A172 (cell line): ENCODE results near the gene PIK3CG. TPM values are rescaled to one million over a fixed set of nuclear protein-coding genes. Genes with fewer than 3 reads are reported as not detected.

Experiments used
- DNase-seq: peaks from one replicate; pipeline ENCODE4 v3.0.0-alpha.2; 2015; ENCODE audit warnings: low spot score
- total RNA-seq: library from RNA; depleted of rRNA; stranded (reverse); fragments of >200 nt; shearing (Covaris generic); gene quantifications from 2 replicates; pipeline ENCODE4 v1.2.3, GENCODE V29; 2014

Gene PIK3CG
- total RNA-seq, 1 experiment from 2014 or later = 4.7 TPM

DNA sequence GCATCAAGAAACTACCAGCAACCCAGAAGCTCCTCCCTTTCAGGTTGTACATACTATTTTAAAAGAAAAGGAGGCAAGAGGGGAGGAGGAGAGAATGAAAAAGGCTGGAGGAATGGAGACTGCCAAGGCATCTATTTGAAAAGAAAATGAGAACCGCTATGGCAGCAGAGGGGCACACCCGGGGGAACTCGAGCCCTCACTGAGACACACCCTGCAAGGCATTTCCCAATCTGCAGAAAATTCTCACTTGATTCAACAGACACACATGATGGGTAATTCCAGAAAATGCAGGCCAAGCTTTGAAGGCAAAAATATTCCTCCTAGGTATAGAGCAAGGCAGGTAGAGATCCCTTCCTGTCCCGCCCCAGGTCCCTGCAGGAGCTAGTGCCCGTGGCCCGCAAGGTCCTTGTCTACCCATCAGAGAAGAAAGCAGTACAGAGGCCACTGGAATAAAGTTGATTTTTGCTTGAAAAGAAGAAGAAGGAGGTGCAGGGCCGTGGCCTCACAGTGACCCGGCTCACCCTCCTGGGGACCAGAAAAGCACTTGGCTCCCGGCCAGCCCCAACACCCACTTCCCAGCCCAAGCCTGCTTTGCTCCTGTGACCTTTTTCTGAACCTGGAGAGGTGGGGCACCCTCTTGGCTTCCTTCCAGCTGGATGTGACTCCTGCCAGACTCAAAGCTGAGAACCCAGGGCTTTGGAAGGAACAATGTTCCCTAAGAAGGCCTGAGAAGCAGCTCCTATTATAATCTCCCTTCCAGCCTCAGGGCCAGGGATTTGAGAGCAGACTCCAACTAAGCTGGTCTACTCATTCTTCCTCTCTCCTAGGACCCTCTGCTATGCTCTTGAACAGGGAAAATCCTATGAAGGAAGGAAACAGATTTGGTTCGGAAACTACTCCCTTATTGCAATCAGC, 6.2 kb upstream of the PIK3CG start:
- no peak for DNase-seq

DNA sequence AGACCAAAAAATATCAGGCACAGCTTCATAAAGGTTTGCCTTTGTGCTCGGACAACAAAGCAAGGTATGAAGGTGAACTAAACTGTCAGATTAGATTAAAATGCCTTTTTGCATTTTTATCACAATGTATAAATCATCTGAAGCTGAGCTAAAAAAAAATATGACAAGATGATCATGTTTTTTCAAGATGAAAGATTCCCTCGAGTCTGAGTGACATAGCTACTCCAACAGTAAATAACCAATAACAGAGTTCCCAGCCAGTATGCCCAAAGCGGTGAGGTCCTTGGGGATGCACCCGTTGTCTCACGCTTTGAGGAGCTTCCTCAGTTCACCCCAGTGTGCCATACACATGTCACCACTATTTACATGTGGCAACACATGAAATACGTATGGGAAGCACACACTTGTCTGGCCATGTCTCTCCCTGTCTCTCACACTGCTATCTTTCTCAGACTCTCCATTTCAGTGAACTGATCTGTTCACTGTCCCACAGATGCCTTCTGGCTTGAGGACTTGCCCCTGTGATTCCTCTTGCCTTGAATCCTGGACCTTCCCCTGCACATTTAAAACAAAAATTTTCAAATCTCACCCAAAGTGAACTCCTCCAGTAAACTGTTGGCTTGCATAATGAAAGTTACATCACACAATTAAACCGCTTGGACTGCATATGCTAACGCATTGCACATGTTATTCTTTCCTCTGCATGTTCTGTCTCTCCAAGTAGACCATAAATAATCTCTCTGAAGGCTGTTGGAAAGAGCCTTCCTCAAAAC, 2.6 kb upstream of the PIK3CG start:
- no peak for DNase-seq

DNA sequence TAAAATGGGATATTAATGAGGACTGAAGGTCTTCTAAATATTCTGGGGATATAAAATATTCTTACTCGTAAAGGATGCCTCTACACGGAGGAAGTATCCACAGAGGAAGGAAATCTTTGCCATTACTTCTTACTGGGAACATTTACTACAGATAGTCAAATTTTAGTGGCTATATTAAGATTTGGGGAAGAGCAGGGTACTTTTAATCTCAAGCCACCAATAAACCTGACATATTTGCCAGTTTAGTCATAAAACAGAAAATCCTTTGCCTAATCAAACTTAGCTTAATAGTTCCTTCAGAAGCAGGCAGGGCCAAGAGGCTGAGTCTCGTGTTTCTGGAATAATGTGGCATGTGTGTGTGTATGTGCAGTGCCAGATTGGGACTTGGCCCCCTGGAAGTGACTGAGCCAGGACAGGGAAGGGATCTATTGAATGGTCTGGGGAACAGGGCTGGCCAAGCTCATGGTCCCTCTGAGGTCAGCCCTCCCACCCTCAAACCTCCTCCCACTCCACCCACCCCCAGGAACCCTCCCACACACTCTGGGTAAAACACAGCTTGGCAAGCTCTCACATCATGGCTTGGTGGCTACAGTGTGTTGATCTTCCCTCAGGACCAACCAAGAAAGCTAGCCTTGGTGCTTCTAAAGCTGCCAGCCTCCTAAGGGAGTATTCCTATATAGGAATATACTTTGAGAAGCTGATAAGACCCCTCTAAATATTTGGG, 1.6 kb upstream of the PIK3CG start:
- no peak for DNase-seq

DNA sequence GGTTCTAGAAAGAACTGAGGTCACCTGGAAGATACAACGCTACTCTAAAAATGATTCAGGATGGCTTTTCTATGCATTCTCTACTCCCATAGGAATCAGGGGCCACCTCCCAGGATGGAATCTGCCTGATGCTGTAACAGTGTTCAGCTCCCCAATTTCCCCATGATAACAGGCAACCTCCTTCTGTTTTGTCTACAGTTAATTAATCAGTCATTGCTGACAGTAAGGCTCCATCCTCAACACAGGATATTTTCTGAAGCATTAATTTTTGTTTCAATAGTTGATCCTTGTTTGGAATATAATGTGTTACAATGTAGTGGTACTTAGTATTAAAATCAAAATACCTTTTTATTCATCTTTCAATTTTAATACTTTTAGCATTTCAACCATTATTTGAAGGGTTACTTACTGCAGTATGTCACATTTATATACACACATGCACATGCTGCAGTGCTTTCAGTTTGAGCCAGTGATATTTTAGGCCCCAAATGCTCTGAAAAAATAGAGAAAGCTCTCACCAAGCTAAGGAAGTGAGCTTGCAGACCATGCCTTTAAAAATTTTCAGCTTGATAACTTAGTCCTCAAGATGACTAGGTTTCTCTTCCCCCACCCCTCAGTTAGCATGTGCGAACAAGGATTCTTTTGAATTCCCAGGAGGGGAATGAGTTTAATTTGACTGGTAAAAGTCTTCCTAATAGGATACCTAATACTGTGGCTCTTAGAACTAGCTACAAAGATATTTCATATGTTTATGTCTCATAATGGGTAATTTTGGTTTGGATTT, 592 bp upstream of the PIK3CG start:
- no peak for DNase-seq

DNA sequence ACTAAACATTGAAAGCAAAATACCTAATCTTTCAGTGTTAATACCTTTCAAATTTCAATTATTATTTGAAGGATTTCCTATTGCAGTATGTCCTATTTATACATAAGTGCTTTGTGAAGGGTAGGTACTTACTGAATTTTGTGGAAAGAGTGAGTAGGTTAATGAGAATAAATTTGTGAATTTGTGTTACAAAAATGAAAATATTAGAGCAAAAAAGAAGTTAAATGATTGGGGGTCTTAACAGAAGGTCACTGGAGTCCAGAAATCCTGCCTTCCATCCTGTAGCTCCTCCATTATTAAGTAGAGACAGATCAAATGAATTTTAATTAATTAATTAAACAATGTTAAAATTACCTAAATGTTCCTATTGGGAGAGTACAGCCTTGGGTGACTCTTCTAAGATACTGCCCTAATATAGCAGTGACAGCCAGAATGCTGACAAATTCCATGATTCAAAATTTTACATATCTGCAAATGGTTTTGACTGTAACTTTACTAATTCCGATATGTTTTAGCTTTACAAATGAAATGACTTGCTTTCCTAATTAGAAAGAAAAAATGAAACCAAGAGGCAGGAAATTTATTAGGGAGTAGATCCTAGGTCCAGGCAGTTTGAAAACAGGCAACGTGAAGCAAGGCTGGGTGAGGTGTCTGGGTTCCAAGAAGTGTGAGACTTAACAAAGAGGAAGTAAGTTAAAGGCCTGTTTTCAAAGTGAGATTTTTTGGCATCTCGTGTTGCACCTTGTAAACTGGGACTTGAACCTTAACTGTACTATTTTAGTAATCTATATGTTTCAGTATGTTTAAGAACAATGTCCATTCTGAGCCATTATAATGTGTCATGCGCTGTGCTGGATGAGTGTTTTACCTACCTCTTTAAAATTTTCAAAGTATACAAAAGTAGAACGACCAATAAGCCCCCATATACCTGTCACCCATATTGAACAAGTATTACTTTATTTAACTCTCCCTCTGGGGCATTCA, 1.5 kb downstream of the PIK3CG start:
- no peak for DNase-seq

DNA sequence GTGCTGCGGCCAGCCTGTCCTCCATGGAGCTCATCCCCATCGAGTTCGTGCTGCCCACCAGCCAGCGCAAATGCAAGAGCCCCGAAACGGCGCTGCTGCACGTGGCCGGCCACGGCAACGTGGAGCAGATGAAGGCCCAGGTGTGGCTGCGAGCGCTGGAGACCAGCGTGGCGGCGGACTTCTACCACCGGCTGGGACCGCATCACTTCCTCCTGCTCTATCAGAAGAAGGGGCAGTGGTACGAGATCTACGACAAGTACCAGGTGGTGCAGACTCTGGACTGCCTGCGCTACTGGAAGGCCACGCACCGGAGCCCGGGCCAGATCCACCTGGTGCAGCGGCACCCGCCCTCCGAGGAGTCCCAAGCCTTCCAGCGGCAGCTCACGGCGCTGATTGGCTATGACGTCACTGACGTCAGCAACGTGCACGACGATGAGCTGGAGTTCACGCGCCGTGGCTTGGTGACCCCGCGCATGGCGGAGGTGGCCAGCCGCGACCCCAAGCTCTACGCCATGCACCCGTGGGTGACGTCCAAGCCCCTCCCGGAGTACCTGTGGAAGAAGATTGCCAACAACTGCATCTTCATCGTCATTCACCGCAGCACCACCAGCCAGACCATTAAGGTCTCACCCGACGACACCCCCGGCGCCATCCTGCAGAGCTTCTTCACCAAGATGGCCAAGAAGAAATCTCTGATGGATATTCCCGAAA, 2.7 kb downstream of the PIK3CG start:
- DNase-seq = no peak

DNA sequence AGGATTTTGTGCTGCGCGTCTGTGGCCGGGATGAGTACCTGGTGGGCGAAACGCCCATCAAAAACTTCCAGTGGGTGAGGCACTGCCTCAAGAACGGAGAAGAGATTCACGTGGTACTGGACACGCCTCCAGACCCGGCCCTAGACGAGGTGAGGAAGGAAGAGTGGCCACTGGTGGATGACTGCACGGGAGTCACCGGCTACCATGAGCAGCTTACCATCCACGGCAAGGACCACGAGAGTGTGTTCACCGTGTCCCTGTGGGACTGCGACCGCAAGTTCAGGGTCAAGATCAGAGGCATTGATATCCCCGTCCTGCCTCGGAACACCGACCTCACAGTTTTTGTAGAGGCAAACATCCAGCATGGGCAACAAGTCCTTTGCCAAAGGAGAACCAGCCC, 3.3 kb downstream of the PIK3CG start:
- DNase-seq = no peak

DNA sequence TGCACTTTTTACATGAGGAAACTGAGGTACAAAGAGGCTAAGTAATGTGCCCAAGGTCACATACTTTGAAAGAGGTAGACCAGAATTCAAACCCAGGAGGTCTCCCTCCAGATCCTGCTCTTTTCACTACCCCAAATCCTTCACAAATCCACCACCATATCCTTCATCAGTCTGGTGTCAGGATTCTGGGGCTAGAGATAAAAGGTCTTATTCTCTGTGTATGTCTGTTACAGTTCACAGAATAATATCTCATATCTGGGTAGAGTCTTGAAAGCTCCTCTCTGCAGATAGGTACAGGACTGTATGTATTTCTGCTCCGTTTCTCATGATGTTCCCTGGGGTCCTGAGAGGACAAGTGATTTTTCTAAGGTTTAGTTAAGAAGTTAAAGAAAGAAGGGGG, 4.9 kb downstream of the PIK3CG start:
- no peak for DNase-seq

DNA sequence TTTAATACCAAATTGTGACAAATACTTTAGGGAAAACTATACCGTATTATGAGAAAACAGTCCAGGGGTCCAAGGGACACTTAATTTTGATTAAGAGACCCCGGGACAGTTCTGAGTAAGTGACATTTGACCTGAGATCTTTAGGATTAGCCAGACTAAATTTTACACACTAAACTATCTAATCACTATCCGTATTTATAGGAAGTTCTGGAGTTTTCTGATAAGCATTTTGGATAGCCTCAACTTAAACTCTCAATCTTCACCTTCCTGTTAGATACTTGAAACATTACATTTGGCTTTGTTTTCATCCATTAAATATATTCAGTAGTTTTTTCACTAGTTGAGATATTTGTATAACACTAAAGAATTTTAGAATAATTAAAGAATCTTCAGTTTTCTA, 5.4 kb downstream of the PIK3CG start:
- no peak for DNase-seq

DNA sequence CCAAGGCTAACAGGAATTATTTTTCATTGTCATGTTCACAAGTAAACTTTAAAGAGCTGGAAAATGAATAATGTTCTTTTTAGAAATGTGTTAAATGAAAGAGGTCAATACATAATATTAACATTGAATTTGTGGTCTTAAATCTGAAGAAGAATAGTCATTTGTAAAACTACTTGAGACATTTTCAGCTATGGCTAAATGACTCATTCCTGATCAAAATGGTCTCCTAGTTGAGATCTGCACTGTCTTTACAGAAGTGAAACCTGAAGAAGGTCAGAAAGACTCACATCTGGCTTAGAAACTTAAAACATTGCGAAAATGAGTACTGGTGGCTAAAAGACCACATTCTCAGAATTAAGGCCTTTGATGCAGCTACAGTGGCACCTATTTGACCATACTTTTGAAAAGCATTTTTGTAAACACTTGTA, 5.9 kb downstream of the PIK3CG start:
- no peak for DNase-seq

DNA sequence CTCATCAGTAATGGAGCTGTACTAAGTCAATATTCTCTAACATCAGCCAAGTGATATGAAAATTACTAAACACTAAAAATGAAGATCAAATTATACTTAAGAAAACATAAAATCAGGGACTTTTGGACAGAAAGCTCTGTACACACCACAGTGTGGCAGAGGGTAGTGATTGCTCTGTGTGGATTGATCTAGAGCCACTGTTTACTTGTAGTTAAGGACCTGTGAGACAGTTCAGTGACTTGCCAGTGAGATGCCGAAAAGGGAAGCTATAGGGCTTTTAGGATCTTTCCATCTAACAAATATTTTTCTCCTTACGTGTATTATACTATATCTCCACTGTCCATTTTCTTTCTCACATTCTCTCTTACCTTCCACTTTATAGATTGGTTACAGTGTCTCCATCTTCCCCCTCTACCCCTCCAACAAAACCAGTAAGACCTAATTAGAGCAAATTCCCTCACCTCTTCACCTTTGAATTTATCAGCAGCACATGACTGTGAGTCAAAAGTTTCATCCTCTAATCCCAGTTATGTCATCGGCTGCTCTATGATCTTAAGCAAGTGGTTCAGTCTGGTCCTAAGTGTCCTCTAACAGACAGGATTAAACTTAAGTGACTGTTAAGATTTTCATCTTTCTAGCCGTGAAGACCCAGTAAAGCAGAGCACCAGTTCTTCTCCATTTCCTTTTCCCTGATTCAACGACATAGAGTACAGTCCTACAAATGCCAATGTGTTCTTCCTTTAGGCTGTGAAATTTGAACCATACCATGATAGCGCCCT, 6.9 kb downstream of the PIK3CG start:
- peak; percentile 6 for DNase-seq

DNA sequence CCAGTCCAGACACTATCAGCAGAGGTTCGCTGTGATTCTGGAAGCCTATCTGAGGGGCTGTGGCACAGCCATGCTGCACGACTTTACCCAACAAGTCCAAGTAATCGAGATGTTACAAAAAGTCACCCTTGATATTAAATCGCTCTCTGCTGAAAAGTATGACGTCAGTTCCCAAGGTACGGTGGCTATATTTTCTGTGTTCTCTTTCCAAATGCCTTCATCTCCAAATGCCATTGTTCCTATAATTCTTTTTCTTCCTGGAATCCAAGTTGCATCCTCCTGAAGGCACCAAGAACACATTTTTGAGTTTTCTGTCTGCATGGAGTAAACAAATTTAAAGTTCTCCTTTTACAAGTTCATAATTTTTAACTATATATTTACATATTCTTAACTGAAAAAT, 7.7 kb downstream of the PIK3CG start:
- no peak for DNase-seq

DNA sequence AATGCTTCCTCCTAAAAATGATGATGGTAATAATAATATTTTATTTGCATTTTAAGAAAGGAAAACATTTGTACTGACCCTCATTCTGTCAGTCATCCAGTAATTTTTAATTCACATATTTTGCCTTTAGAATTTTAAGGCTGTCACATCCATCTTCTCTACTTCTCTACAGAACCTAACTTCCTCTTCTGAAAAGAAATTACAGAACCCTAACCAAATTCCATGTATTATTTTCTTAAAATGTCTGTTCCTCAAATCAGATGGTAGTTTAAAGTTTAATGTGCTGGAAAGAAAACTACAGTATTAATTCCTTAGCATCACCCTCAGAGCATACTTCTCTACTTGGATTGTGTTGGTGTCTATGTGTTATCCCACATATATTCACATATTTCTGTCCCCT, 9.0 kb downstream of the PIK3CG start:
- DNase-seq = no peak

DNA sequence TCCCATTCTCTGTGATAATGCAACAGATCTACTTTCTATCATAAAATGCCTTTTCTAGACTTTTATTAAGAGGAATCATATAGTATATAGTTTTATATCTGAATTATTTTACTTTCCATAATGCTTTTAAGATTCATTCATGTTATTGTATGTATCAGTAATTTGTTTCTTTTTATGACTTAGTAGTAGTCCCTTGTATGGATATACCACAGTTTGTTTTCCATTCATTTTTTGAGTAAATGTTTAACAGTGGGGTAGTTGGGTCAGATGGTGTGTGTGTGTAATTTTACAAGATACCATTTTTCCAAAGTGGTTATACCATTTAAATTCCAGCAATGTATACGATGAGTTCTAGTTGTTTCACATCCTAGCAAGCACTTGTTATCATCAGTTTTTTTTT, 10.4 kb downstream of the PIK3CG start:
- no peak for DNase-seq

DNA sequence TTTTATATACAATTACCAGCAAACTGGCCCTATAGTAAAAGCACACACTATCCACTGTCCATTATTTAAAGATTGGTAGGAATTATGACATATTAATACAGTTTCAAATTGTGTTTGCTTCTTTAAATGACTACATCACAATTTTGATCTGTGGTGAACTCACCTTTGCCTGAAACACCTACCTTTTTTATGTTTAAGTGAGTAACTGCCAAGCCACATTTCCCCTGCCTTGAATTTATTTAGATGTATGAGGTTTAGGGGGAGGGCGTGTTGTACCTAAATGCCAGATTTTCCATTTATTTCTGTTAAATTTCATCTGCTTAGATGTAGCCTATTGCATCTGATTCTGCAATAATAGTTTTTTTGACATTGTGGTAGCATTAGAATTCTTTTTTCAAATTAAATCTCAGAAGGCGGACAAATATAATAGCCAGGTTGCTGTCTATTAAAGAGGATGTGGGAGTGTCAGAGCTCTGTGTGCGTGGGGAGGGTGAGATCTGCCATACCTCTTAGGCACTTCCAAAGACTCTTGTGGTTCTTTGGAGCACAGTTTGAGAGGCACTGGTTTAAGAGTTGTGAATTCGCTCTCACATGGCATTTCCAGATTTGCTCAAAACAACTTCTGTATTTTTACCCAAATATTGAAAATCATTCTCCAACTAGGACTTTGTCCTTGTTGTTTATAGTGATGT, 13.8 kb downstream of the PIK3CG start:
- no peak for DNase-seq

DNA sequence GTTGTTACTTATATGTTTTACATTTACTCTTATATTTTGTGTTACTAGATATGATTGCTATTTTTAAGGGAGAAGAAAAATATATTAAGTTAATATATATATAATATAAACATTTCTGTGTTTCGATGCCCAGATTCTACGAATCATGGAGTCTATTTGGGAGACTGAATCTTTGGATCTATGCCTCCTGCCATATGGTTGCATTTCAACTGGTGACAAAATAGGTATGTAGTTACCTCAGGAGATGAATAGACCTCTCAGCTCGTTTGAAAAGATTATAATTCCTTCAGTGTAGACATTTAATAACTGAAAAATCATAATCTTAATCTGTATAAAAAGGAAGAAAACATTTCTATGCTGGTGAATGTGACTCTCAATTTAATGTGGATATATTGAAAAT, 16.9 kb downstream of the PIK3CG start:
- no peak for DNase-seq

DNA sequence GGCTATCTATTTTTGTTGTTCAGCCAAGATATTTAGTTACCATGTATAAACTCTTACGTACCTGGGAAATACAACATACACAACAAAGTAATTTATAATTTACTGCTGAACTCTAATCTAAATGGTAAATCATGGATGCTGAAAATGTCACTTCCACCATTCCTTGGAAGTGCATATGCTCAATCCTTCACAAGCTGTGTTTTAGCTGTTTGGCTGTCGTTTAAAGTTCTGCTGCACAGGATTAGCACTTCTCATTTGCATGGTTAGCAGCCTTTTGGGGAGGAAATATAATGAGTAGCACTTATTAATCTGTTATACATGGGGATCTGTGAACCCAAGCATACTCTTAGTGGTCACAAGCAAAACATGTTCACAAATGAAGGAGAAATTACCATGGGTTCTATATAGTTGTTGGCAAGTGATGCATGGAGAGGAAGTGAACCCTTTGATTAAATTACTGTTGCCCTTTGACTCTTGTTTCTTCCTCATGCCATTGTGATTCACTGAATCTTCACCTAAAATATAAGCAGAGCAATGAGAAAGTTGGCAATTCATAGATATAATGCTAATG, 18.5 kb downstream of the PIK3CG start:
- DNase-seq = no peak

DNA sequence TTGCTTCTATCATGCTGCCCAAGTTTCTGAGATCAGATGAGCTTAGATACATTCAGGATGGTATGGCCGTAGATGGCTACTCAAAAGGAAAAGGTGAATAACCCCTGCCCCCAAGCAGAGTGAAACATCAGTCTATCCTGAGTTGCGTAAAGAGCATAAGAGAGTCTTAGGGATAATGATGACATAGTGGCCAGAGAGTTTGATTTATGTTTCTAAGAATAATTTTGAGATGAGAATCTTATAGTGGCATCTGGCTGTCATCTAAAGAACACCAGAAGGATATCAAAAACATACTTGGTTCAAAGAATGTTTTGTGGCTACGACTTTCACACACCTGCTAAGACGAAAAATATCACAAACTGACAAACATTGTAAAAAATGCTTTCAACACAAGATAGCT, 20.6 kb downstream of the PIK3CG start:
- DNase-seq = no peak
